Mesenchymal stem cell (in vitro differentiated cells and primary cell): Measurements from ENCODE around the gene EGR1.
"Not testable (repeated sequence)": the region's sequence is repeated elsewhere in the genome, so short reads cannot be mapped to it uniquely, and the experiment has no call there.

Experiments used
- DNase-seq: peaks from one replicate; pipeline ENCODE4 v3.0.0-alpha.2; 2013
- H2AFZ ChIP-seq: one replicate; pipeline ENCODE4 v1.6.1; 2013; ENCODE audit warnings: low read depth, mild to moderate bottlenecking, control low read depth, inconsistent platforms, low read length, moderate library complexity
- H2AK5ac ChIP-seq: 2 replicates; pipeline ENCODE4 v1.6.1; 2013; ENCODE audit warnings: low read length, moderate library complexity, mild to moderate bottlenecking, inconsistent platforms; ENCODE audit not compliant: severe bottlenecking
- H2BK120ac ChIP-seq: one replicate; pipeline ENCODE4 v1.6.1; 2013; ENCODE audit warnings: low read depth, mild to moderate bottlenecking, inconsistent platforms, low read length, moderate library complexity
- H2BK12ac ChIP-seq, 2 experiments: one replicate each; pipeline ENCODE4 v1.6.1; 2013; ENCODE audit warnings: inconsistent platforms in 2 of 2, low read length in 2 of 2, mild to moderate bottlenecking in 2 of 2, moderate library complexity in 2 of 2, control low read depth in 1 of 2
- H2BK15ac ChIP-seq: one replicate; pipeline ENCODE4 v1.6.1; 2013; ENCODE audit warnings: mild to moderate bottlenecking, low read depth, inconsistent platforms; ENCODE audit not compliant: poor library complexity, severe bottlenecking
- H2BK5ac ChIP-seq: 2 replicates; pipeline ENCODE4 v1.6.1; 2013; ENCODE audit warnings: low read depth, mild to moderate bottlenecking, low read length, control low read depth, inconsistent platforms; ENCODE audit not compliant: poor library complexity, severe bottlenecking
- H3K14ac ChIP-seq, 2 experiments: one replicate each; pipeline ENCODE4 v1.6.1; 2013; ENCODE audit warnings: inconsistent platforms in 2 of 2, low read length in 2 of 2, control low read depth in 1 of 2, mild to moderate bottlenecking in 1 of 2, moderate library complexity in 1 of 2
- H3K18ac ChIP-seq, 2 experiments: one replicate each; pipeline ENCODE4 v1.6.1; 2013; ENCODE audit warnings: inconsistent platforms in 2 of 2, low read length in 2 of 2, control low read depth in 1 of 2, low read depth in 1 of 2, mild to moderate bottlenecking in 1 of 2
- H3K23ac ChIP-seq, 2 experiments: one replicate each; pipeline ENCODE4 v1.6.1; 2013; ENCODE audit warnings: inconsistent platforms in 2 of 2, low read length in 2 of 2, mild to moderate bottlenecking in 2 of 2, moderate library complexity in 2 of 2, control low read depth in 1 of 2
- H3K27ac ChIP-seq: 2 replicates; pipeline ENCODE4 v1.5.1; 2013; ENCODE audit warnings: mild to moderate bottlenecking, moderate library complexity, low read length, control low read depth, inconsistent platforms; ENCODE audit not compliant: poor library complexity, severe bottlenecking
- H3K27me3 ChIP-seq, 2 experiments: 2 replicates each; pipeline versions ENCODE4 v1.6.1 to v1.7.0; 2013; ENCODE audit warnings: low read length in 2 of 2, mild to moderate bottlenecking in 2 of 2, moderate library complexity in 2 of 2, control low read depth in 1 of 2, inconsistent platforms in 1 of 2; ENCODE audit not compliant: control insufficient read depth in 1 of 2, insufficient read depth in 1 of 2
- H3K36me3 ChIP-seq, 2 experiments: 2 replicates each; pipeline versions ENCODE4 v1.6.1 to v1.7.0; 2013; ENCODE audit warnings: low read length in 2 of 2, control low read depth in 1 of 2, inconsistent platforms in 1 of 2, low read depth in 1 of 2, mild to moderate bottlenecking in 1 of 2; ENCODE audit not compliant: insufficient read depth in 2 of 2, control insufficient read depth in 1 of 2
- H3K4ac ChIP-seq, 2 experiments: one replicate each; pipeline ENCODE4 v1.6.1; 2013; ENCODE audit warnings: inconsistent platforms in 2 of 2, low read length in 2 of 2, mild to moderate bottlenecking in 2 of 2, moderate library complexity in 2 of 2, control low read depth in 1 of 2, low read depth in 1 of 2
- H3K4me1 ChIP-seq: 2 replicates; pipeline ENCODE4 v1.6.1; 2013; ENCODE audit warnings: low read depth, low read length, control low read depth; ENCODE audit not compliant: control insufficient read depth, insufficient read depth
- H3K4me2 ChIP-seq: 2 replicates; pipeline ENCODE4 v1.6.1; 2013; ENCODE audit warnings: low read length, mild to moderate bottlenecking, inconsistent platforms; ENCODE audit not compliant: poor library complexity, severe bottlenecking
- H3K4me3 ChIP-seq, 2 experiments: 2 replicates each; pipeline versions ENCODE4 v1.5.1 to v1.7.0; 2013; ENCODE audit warnings: low read length in 2 of 2, mild to moderate bottlenecking in 2 of 2, control low read depth in 1 of 2, low read depth in 1 of 2; ENCODE audit not compliant: insufficient read depth in 1 of 2
- H3K79me1 ChIP-seq: replicated peaks from 2 replicates; pipeline ENCODE4 v1.6.1; 2013; ENCODE audit warnings: mild to moderate bottlenecking, control low read depth, low read length, inconsistent platforms; ENCODE audit not compliant: poor library complexity, severe bottlenecking
- H3K9ac ChIP-seq: 2 replicates; pipeline ENCODE4 v1.7.0; 2013; ENCODE audit warnings: mild to moderate bottlenecking, low read length, moderate library complexity
- H3K9me3 ChIP-seq: 2 replicates; pipeline ENCODE4 v1.7.0; 2013; ENCODE audit warnings: mild to moderate bottlenecking, low read length; ENCODE audit not compliant: control insufficient read depth
- H4K8ac ChIP-seq: one replicate; pipeline ENCODE4 v1.6.1; 2013; ENCODE audit warnings: inconsistent platforms, mild to moderate bottlenecking, low read length, moderate library complexity
- H4K91ac ChIP-seq: one replicate; pipeline ENCODE4 v1.6.1; 2013; ENCODE audit warnings: mild to moderate bottlenecking, low read length, inconsistent platforms
- WGBS: methylation state at CpG from one replicate; pipeline ENCODE4 v1.1.7; 2013; ENCODE audit warnings: mixed read lengths; 5-methylcytosine and 5-hydroxymethylcytosine counted together

EGR1 gene

DNA sequence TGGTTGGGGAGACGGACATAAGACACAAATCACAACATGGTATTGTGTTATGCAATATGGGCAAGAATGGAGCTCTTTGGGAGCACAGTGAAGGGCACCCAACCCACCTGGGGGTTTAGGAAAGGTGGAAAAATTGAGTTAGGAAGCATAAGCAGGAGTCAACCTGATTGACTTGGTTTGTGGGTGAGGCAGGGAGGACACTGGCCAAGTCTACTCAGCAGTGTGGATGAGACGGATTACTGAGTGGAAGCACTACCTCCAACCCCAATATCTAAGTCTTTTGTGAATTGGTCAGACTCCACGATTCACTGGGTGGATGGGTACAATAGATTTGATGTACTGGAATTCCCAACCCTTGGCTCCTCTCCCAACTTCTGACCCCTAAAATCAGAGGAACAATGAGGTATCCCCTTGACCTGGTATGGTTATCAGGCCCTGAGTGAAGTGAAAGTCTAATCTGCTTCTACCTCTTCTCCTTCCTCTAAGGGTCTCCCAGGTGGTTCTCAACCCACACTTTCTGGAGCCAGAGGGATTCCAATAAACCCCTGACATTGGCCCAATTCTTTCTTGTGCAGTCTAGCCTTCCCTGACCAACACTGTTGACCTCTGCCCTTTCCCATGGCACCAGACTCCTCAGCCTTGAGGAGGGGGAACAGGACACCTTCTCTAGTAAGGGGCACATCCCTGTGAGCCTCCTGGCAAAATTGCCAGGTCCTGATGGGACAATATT lies 5.2 kb downstream of the EGR1 start:
- WGBS, result 94% methylated on average over 1 of the region's 3 CpGs
- H3K23ac ChIP-seq, result no peak overlapping the region
- H4K8ac ChIP-seq, result no peak overlapping the region
- H3K9ac ChIP-seq, result no peak overlapping the region
- H2BK120ac ChIP-seq, result no peak overlapping the region
- H3K27me3 ChIP-seq, result peaks cover 0 to 3% of the 10 kb centered on the region in 2 experiments
- no peak overlapping the region for H3K27ac ChIP-seq
- peaks cover 13 to 16% of the 10 kb centered on the region in 2 experiments for H3K36me3 ChIP-seq
- no peak overlapping the region for H4K91ac ChIP-seq
- H3K4me3 ChIP-seq, result no peak overlapping the region
- no peak overlapping the region for H2BK15ac ChIP-seq
- no peak for DNase-seq
- H2AFZ ChIP-seq, result no peak overlapping the region
- no peak overlapping the region for H2BK5ac ChIP-seq
- H2BK12ac ChIP-seq, result no peak overlapping the region
- no peaks in the 10 kb centered on the region for H3K9me3 ChIP-seq
- H3K18ac ChIP-seq, result no peak overlapping the region
- H2AK5ac ChIP-seq, result no peak overlapping the region
- peaks cover 5% of the 10 kb centered on the region for H3K79me1 ChIP-seq
- H3K4ac ChIP-seq, result no peak overlapping the region
- H3K4me2 ChIP-seq, result no peak overlapping the region
- H3K4me1 ChIP-seq, result peaks cover 22% of the 10 kb centered on the region
- no peak overlapping the region for H3K14ac ChIP-seq

DNA sequence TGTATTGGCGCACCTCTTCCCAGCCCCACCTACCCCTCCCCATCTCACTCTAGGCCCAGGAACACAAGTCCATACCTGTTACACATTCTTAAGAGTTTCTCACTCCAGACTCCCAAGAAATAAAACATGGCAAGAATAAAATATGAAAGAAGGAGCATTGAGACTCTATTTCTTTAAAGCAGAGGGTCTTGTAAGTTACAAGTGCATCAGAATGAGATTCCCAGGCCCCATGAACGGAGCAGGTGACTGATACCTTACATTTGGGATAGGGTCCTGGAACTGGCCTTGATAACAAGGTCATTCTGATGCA lies 5.7 kb downstream of the EGR1 start:
- Histone ChIP-seq H3K9me3 (no peaks in the 10 kb centered on the region), H3K18ac (no peak overlapping the region), H3K9ac (no peak overlapping the region), H4K91ac (no peak overlapping the region), H3K23ac (no peak overlapping the region), H3K4me3 (no peak overlapping the region), H3K36me3 (peaks cover 13 to 16% of the 10 kb centered on the region in 2 experiments), H3K27ac (no peak overlapping the region), H3K14ac (no peak overlapping the region), H2AK5ac (no peak overlapping the region), H3K4me2 (no peak overlapping the region), H2BK15ac (no peak overlapping the region), H3K27me3 (peaks cover 0 to 3% of the 10 kb centered on the region in 2 experiments), H2BK12ac (no peak overlapping the region), H4K8ac (no peak overlapping the region), H2BK120ac (no peak overlapping the region), H2AFZ (no peak overlapping the region), H3K79me1 (peaks cover 5% of the 10 kb centered on the region), H2BK5ac (no peak overlapping the region), H3K4me1 (peaks cover 17% of the 10 kb centered on the region), H3K4ac (no peak overlapping the region)
- WGBS, result 85% methylated on average over 2 of the region's 2 CpGs
- no peak for DNase-seq

DNA sequence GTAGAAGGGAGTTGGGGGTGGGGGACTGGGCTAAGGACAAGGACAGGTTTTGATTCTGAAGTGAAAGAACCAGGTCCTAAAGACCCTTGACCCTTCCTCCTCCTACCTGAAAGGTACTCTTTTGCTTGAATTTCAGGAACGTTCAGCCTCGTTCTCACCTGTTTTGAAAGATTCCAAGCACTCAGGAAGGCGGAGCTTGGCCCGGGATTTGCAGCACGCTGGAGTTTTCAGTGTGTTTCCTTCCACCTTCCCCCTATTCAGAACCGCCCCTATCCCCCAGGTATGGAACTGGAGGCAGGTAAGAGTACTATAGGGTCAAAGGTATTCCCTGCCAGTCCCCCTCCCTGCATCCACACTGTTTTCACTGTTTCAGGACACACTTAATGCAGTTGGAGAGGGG lies 7.1 kb downstream of the EGR1 start:
- Histone ChIP-seq H3K4ac (no peak overlapping the region), H3K4me1 (peaks cover 5% of the 10 kb centered on the region), H2BK5ac (no peak overlapping the region), H3K36me3 (peaks cover 7 to 11% of the 10 kb centered on the region in 2 experiments), H2AK5ac (no peak overlapping the region), H3K23ac (no peak overlapping the region), H4K8ac (no peak overlapping the region), H3K9ac (no peak overlapping the region), H3K4me3 (no peak overlapping the region), H3K18ac (no peak overlapping the region), H3K79me1 (peaks cover 2% of the 10 kb centered on the region), H2AFZ (no peak overlapping the region), H3K14ac (no peak overlapping the region), H3K27me3 (peaks cover 0 to 3% of the 10 kb centered on the region in 2 experiments), H2BK12ac (no peak overlapping the region), H3K27ac (no peak overlapping the region), H3K9me3 (no peaks in the 10 kb centered on the region), H2BK120ac (no peak overlapping the region), H2BK15ac (no peak overlapping the region), H4K91ac (no peak overlapping the region), H3K4me2 (no peak overlapping the region)
- peak; percentile 76 for DNase-seq
- 32% methylated on average over 4 of the region's 6 CpGs for WGBS

DNA sequence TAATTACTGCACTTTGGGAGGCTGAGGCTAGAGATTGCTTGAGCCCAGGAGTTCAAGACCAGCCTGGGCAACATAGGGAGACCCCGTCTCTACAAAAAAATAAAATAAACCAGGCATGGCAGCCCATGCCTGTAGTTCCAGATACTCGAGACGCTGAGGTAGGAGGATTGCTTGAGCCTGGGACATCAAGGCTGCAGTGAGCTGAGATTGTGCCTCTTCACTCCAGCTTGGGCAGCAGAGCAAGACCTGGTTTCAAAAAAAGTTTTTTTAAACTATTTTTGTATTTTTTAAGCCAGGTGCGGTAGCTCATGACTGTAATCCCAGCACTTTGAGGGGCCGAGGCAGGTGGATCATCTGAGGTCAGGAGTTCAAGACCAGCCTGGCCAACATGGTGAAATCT lies 7.9 kb downstream of the EGR1 start:
- DNase-seq, H3K18ac ChIP-seq, H2BK120ac ChIP-seq, H3K23ac ChIP-seq, H3K79me1 ChIP-seq, H3K9me3 ChIP-seq, H3K4me3 ChIP-seq, H3K27me3 ChIP-seq, H4K8ac ChIP-seq, H3K4ac ChIP-seq, H3K4me1 ChIP-seq, H3K9ac ChIP-seq, H4K91ac ChIP-seq, H2AK5ac ChIP-seq, H2BK15ac ChIP-seq, H3K4me2 ChIP-seq, H2AFZ ChIP-seq, H2BK12ac ChIP-seq, H3K27ac ChIP-seq, H2BK5ac ChIP-seq, H3K36me3 ChIP-seq, H3K14ac ChIP-seq: not testable (repeated sequence)
- WGBS, result 97% methylated on average over 5 of the region's 5 CpGs
